OCI-LY1 (cell line): ENCODE measurements around the gene ENTPD8.

ENCODE experiments used
- H2AFZ ChIP-seq: fragments of 200-600 bp; sonication (generic), shearing (Covaris generic); 2 replicates; pipeline ENCODE4 v1.6.0; 2014; ENCODE audit warnings: antibody characterized with exemption, mild to moderate bottlenecking, low read length
- H3F3A ChIP-seq: fragments of 200-600 bp; sonication (generic), shearing (Covaris generic); 2 replicates; pipeline ENCODE4 v1.6.0; 2014; ENCODE audit warnings: mild to moderate bottlenecking, antibody characterized with exemption, low read length, moderate library complexity; ENCODE audit not compliant: insufficient read depth
- H3K27ac ChIP-seq: fragments of 200-600 bp; sonication (generic); 2 replicates; pipeline ENCODE4 v1.5.1; 2014; ENCODE audit warnings: low read length, mixed run types, mild to moderate bottlenecking, low read depth; ENCODE audit not compliant: poor library complexity, severe bottlenecking
- H3K27me3 ChIP-seq: fragments of 200-600 bp; sonication (generic); 2 replicates; pipeline ENCODE4 v1.6.0; 2014; ENCODE audit warnings: antibody characterized with exemption, mild to moderate bottlenecking, low read length, moderate library complexity; ENCODE audit not compliant: insufficient read depth
- H3K36me3 ChIP-seq: fragments of 200-600 bp; sonication (generic); 2 replicates; pipeline ENCODE4 v1.6.1; 2014; ENCODE audit warnings: mild to moderate bottlenecking, antibody characterized with exemption, low read length, moderate library complexity, mixed read lengths; ENCODE audit not compliant: insufficient read depth
- H3K4me1 ChIP-seq: fragments of 200-600 bp; sonication (generic); 2 replicates; pipeline ENCODE4 v1.5.1; 2014; ENCODE audit warnings: mild to moderate bottlenecking, low read length, moderate library complexity; ENCODE audit not compliant: insufficient read depth, severe bottlenecking
- H3K4me2 ChIP-seq: fragments of 200-600 bp; sonication (generic), shearing (Covaris generic); 2 replicates; pipeline ENCODE4 v1.6.1; 2014; ENCODE audit warnings: low read length
- H3K4me3 ChIP-seq: fragments of 200-600 bp; sonication (generic); 2 replicates; pipeline ENCODE4 v1.5.1; 2014; ENCODE audit warnings: low read length, low read depth, mild to moderate bottlenecking, mixed read lengths; ENCODE audit not compliant: poor library complexity, severe bottlenecking
- H3K79me2 ChIP-seq: fragments of 200-600 bp; shearing (Covaris generic); 2 replicates; pipeline ENCODE4 v1.6.1; 2016; ENCODE audit warnings: mixed run types, low read length, mixed read lengths; ENCODE audit not compliant: insufficient read depth
- H3K9ac ChIP-seq: fragments of 200-600 bp; sonication (generic), shearing (Covaris generic); 2 replicates; pipeline ENCODE4 v1.6.1; 2014; ENCODE audit warnings: mild to moderate bottlenecking, low read length, mixed read lengths
- H3K9me2 ChIP-seq: fragments of 200-600 bp; sonication (generic), shearing (Covaris generic); 2 replicates; pipeline ENCODE4 v1.6.1; 2014; ENCODE audit warnings: low read depth, mild to moderate bottlenecking, low read length, mixed read lengths
- H3K9me3 ChIP-seq: fragments of 200-600 bp; shearing (Covaris generic); 2 replicates; pipeline ENCODE4 v1.6.1; 2014; ENCODE audit warnings: low read length, mixed read lengths
- H4K20me1 ChIP-seq: fragments of 200-600 bp; sonication (generic), shearing (Covaris generic); 2 replicates; pipeline ENCODE4 v1.6.0; 2016; ENCODE audit warnings: mild to moderate bottlenecking, low read length; ENCODE audit not compliant: insufficient read depth
- CTCF ChIP-seq: fragments of 200-600 bp; sonication (generic), shearing (Covaris generic); IDR thresholded peaks from 2 replicates; pipeline ENCODE4 v1.5.1; 2017; ENCODE audit warnings: mild to moderate bottlenecking, antibody characterized with exemption, low read length, moderate library complexity, mixed read lengths
- EZH2 ChIP-seq: fragments of 200-600 bp; sonication (generic), shearing (Covaris generic); IDR thresholded peaks from 2 replicates; pipeline ENCODE4 v1.8.0; 2017; ENCODE audit warnings: borderline replicate concordance, mixed run types, mild to moderate bottlenecking, antibody characterized with exemption, low read length, moderate library complexity, mixed read lengths

Gene ENTPD8

DNA sequence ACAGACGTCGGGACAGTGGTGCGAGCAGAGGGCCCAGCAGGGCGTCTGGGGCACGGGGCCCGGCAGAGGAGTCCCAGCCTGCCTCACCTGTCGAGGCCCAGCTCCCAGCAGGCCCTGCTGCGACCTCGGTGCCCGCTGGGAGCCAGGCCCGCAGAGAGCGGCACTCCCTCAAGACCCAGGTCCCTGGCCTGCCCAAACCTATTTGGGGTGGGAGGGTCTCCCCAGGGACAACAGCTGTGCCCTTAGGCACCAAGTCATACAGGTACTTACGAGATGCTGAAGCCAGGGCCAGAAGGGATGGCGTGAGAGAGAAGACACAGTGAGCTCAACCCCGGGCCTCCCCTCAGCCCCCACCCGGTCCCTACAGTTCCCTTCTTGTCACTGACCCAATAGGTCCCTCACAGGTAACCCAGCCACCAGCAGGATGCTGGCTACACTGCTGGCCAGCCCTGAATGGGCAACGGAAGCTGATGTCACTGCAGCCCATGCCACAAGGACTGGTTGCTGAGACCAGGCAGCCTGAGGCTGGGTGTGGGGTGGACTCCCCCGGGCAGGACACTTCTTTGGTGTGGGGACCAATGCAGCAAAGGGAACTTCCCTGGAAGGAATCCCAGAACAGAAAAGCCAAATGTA lies 14.3 kb upstream of the ENTPD8 start:
- Histone ChIP-seq H4K20me1 (no peaks in the 10 kb centered on the region), H3K27me3 (no peaks in the 10 kb centered on the region), H3K4me1 (peaks cover 38% of the 10 kb centered on the region), H3K9ac (no peak overlapping the region; the same call in 1 of the 2 replicates), H3K4me2 (peak overlapping the region; percentile 86; the same call in 1 of the 2 replicates), H3K36me3 (peaks cover 27% of the 10 kb centered on the region), H3K9me3 (no peaks in the 10 kb centered on the region), H3K9me2 (no peaks in the 10 kb centered on the region), H3K4me3 (no peak overlapping the region), H3K79me2 (no peaks in the 10 kb centered on the region), H2AFZ (no peak overlapping the region), H3K27ac (peak overlapping the region; percentile 33), H3F3A (no peaks in the 10 kb centered on the region)
- no peak for TF ChIP-seq CTCF
- TF ChIP-seq EZH2: no peak

GRCh38 chr9:137454597-137455358 lies 13.6 kb upstream of the ENTPD8 start:
- Histone ChIP-seq H3K27me3 (no peaks in the 10 kb centered on the region), H3K36me3 (peaks cover 31% of the 10 kb centered on the region), H3K4me3 (peak overlapping the region; percentile 58), H3K9me3 (no peaks in the 10 kb centered on the region), H4K20me1 (no peaks in the 10 kb centered on the region), H3K9me2 (no peaks in the 10 kb centered on the region), H3K79me2 (no peaks in the 10 kb centered on the region), H3F3A (no peaks in the 10 kb centered on the region), H3K4me2 (peak overlapping the region; percentile 86), H3K9ac (peak overlapping the region; percentile 63; the same call in 1 of the 2 replicates), H2AFZ (no peak overlapping the region), H3K4me1 (peaks cover 35% of the 10 kb centered on the region), H3K27ac (peak overlapping the region; percentile 33)
- TF ChIP-seq CTCF (no peak), EZH2 (no peak)

DNA sequence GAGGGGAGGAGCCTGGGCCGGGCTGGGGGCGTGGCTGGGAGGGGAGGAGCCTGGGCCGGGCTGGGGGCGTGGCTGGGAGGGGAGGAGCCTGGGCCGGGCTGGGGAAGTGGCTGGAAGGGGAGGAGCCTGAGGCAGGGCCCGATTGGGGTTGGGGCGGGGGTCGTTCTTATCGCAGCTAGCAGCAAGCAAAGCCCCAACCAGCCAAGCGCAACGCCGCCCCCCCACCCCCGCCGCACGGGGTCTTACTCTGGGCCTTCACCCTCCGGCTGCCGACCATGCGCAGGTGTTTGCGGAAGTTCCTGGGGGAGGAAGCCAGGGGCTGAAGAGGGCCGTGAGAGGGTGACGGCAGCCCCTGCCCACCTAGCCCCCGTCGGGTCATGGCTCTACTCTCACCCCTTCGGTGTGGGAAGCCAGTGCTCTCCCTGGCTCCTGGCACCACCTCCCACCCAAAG lies 13.0 kb upstream of the ENTPD8 start:
- Histone ChIP-seq H3K4me2 (peak overlapping the region; percentile 86), H3K79me2 (no peaks in the 10 kb centered on the region), H3K4me3 (peak overlapping the region; percentile 58), H3K9ac (peak overlapping the region; percentile 63; the same call in 1 of the 2 replicates), H2AFZ (no peak overlapping the region), H3K36me3 (peaks cover 31% of the 10 kb centered on the region), H3K9me3 (no peaks in the 10 kb centered on the region), H3K27me3 (no peaks in the 10 kb centered on the region), H4K20me1 (no peaks in the 10 kb centered on the region), H3K9me2 (no peaks in the 10 kb centered on the region), H3K27ac (peak overlapping the region; percentile 33), H3F3A (no peaks in the 10 kb centered on the region), H3K4me1 (peaks cover 29% of the 10 kb centered on the region)
- TF ChIP-seq EZH2: no peak
- TF ChIP-seq CTCF: no peak
